HepG2 (cell line): ENCODE data around the gene TSPAN31. TPM values are rescaled to one million over a fixed set of nuclear protein-coding genes. Genes with fewer than 3 reads are reported as not detected.

Experiments
- ATF7 ChIP-seq, 2 experiments: fragments of 450-650 bp in 1 of 2; sonication (generic) in 1 of 2; formaldehyde crosslinking in 1 of 2; IDR thresholded peaks; 2 replicates each; pipeline versions ENCODE4 v1.4.0 to v1.6.1; 2016 to 2020; ENCODE audit warnings: antibody characterized with exemption in 1 of 2, mild to moderate bottlenecking in 1 of 2, missing genetic modification reagents in 1 of 2
- ELF3 ChIP-seq: IDR thresholded peaks from 2 replicates; pipeline ENCODE4 v1.6.1; 2016; ENCODE audit warnings: missing genetic modification reagents, missing compliant biosample characterization
- GATA4 ChIP-seq: sonication (generic); IDR thresholded peaks from 2 replicates; pipeline ENCODE4 v1.6.1; 2016; ENCODE audit warnings: antibody characterized with exemption, low read depth, borderline replicate concordance
- KDM6A ChIP-seq: IDR thresholded peaks from 2 replicates; pipeline ENCODE4 v1.6.1; 2016; ENCODE audit warnings: low read depth
- MAFK ChIP-seq, 2 experiments: IDR thresholded peaks in 1 of 2; conservative IDR thresholded peaks in 1 of 2; 2 replicates each; pipeline ENCODE4 v1.6.1; 2011; ENCODE audit warnings: improper control_type of control experiment in 2 of 2, low read length in 2 of 2
- SIN3A ChIP-seq: IDR thresholded peaks from 2 replicates; pipeline ENCODE4 v1.6.1; 2011; ENCODE audit warnings: low read depth, mild to moderate bottlenecking, control low read depth, low read length, borderline replicate concordance
- SUZ12 ChIP-seq: fragments of 150-350 bp; IDR thresholded peaks from 2 replicates; pipeline ENCODE4 v1.6.1; 2014; ENCODE audit warnings: low read depth, low read length
- TBX2 ChIP-seq: sonication (generic); formaldehyde crosslinking; IDR thresholded peaks from 2 replicates; pipeline ENCODE4 v1.5.0; 2020; ENCODE audit warnings: missing genetic modification reagents, mild to moderate bottlenecking, borderline replicate concordance
- ZMYM3 ChIP-seq: sonication (generic); formaldehyde crosslinking; IDR thresholded peaks from 2 replicates; pipeline ENCODE4 v1.5.1; 2020; ENCODE audit warnings: mild to moderate bottlenecking, missing genetic modification reagents
- ZNF34 ChIP-seq: sonication (generic); formaldehyde crosslinking; IDR thresholded peaks from 2 replicates; pipeline ENCODE4 v1.4.0; 2020; ENCODE audit warnings: mild to moderate bottlenecking, missing genetic modification reagents, borderline replicate concordance
- ZNF407 ChIP-seq: sonication (generic); formaldehyde crosslinking; IDR thresholded peaks from one replicate; pipeline ENCODE4 v1.5.1; 2020; ENCODE audit warnings: mild to moderate bottlenecking, missing genetic modification reagents; ENCODE audit errors: not compliant biosample characterization
- ZNF510 ChIP-seq: sonication (generic); formaldehyde crosslinking; IDR thresholded peaks from 2 replicates; pipeline ENCODE4 v1.4.0; 2020; ENCODE audit warnings: low read depth, mild to moderate bottlenecking, missing genetic modification reagents
- ZNF674 ChIP-seq: sonication (generic); formaldehyde crosslinking; IDR thresholded peaks from 2 replicates; pipeline ENCODE4 v1.5.0; 2020; ENCODE audit warnings: low read depth, mild to moderate bottlenecking, missing genetic modification reagents
- polyA plus RNA-seq, 8 experiments: library from polyadenylated mRNA; depleted of rRNA in 3 of 8; stranded (reverse) in 7 of 8; unstranded in 1 of 8; fragments of >200 nt; fragmentation: Illumina TruSeq in 4 of 8; extraction: Trizol in 4 of 8; gene quantifications; 2 replicates each; pipeline versions ENCODE4 v1.2.1 to v1.2.3, GENCODE V29; 2011 to 2016; ENCODE audit warnings: low read depth in 4 of 8, missing spikeins in 1 of 8, mixed read lengths in 1 of 8; ENCODE audit not compliant: insufficient read depth in 1 of 8
- total RNA-seq, 5 experiments: library from RNA; depleted of rRNA; stranded (reverse); fragments of >200 nt; fragmentation: Illumina TruSeq; extraction: Trizol; gene quantifications; 2 replicates each; pipeline ENCODE4 v1.2.3, GENCODE V29; 2016; ENCODE audit warnings: low read depth in 1 of 5
- TF ChIP-seq, protein P1 (sequence below), 2 experiments: fragments of 450-650 bp in 1 of 2; sonication (generic) in 1 of 2; formaldehyde crosslinking; IDR thresholded peaks; 2 replicates each; pipeline versions ENCODE4 v1.5.0 to v1.8.0; 2020 to 2022; ENCODE audit warnings: mild to moderate bottlenecking in 1 of 2, missing genetic modification reagents in 1 of 2

TSPAN31 gene
- total and polyA plus RNA-seq, 2 of the 13 experiments (the other 11 are each of a cell fraction or from before 2014, with no cell fraction given), result 10.4 to 24.6 TPM

DNA sequence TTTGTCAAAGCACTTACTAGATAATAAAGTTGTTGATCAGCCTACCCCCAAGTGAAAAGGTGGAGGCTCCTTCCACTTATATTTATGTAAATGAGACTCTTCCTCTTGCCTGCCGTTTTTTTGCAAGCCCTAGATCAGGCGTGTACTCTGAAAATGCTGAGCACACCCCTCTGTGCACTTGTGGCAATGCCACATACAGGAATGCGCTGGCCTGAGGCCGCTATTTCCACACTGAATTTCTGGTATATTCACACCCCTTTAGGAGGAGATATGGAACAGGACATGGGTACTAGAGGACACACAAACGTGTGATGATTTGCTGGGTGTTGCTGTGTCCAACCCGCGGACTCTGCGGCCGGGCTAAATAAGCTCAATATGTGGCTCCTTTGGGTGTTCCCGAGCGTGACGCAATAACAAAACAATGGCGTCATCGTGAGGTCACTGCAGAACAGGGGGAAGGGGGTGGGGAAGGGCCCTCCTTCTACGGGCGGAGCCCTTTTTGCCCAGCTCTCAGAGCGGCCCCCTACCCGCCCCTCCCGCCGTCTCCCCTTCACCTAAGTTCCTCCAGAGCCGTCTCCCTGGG lies 554 bp upstream of the TSPAN31 start (continued):
- no peak for TF ChIP-seq ZNF407 (CRISPR knock-in tag)
- TF ChIP-seq ATF7 (IDR thresholded peaks at IDR 0.05), result no peak
- TF ChIP-seq ATF7 (CRISPR knock-in tag; IDR thresholded peaks at IDR 0.05), result 0 out of 2 replicates have a peak, but pooled peaks have one; percentile 84
- no peak for TF ChIP-seq SUZ12
- peak; percentile 21; the same call in 1 of the 2 replicates for TF ChIP-seq GATA4
- 0 out of 2 replicates have a peak, but pooled peaks have one; percentile 15 for TF ChIP-seq SIN3A
- TF ChIP-seq ZNF674 (CRISPR knock-in tag), result 0 out of 2 replicates have a peak, but pooled peaks have one; percentile 13
- peak; percentile 41; the same call in 1 of the 2 replicates for TF ChIP-seq TBX2 (CRISPR knock-in tag)
- no peak for TF ChIP-seq ZNF510 (CRISPR knock-in tag)
- 0 out of 2 replicates have a peak, but pooled peaks have one; percentile 2 for TF ChIP-seq ZMYM3 (CRISPR knock-in tag)
- TF ChIP-seq, protein P1, sequence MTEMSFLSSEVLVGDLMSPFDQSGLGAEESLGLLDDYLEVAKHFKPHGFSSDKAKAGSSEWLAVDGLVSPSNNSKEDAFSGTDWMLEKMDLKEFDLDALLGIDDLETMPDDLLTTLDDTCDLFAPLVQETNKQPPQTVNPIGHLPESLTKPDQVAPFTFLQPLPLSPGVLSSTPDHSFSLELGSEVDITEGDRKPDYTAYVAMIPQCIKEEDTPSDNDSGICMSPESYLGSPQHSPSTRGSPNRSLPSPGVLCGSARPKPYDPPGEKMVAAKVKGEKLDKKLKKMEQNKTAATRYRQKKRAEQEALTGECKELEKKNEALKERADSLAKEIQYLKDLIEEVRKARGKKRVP (CRISPR knock-in tag; IDR thresholded peaks at IDR 0.05), result peak in 1 of 2 experiments; percentile 59; a peak in 1 of 4 replicates
- no peak for TF ChIP-seq ELF3
- 0 out of 2 replicates have a peak, but pooled peaks have one; percentile 31 for TF ChIP-seq ZNF34 (CRISPR knock-in tag)
- no peak for TF ChIP-seq KDM6A (CRISPR knock-in tag)
- TF ChIP-seq MAFK (conservative IDR thresholded peaks at IDR 0.05 in 1 of 2, IDR thresholded peaks at IDR 0.05 in 1 of 2; ENCODE audit: low read length in 2 of 2), result 0 out of 4 replicates have a peak, but pooled peaks of 1 of the 2 experiments have one; percentile 7
